ENCODE data around the gene ZNF821.
A peak's percentile ranks its signal among the peaks of the same experiment; 100 is the strongest.
"Not testable (repeated sequence)": the region's sequence is repeated elsewhere in the genome, so short reads cannot be mapped to it uniquely, and the experiment has no call there.

The ZNF821 gene

DNA sequence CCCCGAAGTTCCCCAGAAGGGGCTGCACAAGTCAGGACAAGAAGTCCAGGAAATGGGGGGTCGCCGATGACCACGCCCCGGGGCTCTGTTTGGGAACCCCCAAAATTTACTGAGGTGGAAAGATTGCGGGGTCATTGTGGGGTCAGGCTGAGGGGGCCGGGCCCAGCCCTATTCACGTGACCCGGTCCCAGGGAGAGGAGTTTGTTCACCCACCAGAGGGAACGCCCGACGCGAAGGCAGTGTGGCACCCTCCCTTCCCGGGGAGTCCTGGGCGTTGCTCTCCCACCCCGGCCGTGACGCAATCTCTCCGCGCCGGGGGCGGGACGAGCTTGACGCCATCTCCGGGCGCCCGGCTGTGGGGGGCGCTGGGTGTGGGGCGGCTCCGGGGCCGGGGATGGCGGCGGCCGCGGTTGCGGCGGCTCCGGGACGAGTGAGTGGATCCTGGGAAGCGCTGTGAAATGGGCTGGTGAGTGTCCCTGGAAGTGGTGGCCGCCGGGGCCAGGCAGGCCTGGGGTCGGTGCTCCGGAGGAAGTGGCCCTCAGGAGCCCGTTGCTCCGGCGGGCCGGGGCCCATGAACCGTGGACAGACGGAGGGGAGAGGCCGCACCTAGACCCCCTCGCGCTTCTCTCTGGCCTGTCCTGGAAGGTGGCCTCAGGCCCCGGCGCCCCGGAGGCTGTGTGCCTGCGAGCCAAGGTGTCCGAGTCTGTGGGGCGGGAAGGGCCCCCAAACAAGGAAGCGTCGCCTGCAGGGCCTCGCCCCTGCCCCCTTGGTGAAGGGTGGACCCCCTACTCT, 38.1 kb downstream of the ZNF821 start, which contains the start of gene ATXN1L:
TSS of gene ATXN1L (plus strand) at position 338 of the 792 bp plus-strand sequence. CDS start 3,765 bp downstream, outside the sequence.
- H3K4me3 Mint-ChIP-seq: peak within 1 kb of the TSS; percentile 97
- peaks cover 18% of the 10 kb centered on the region for H3K4me1 Mint-ChIP-seq
- TF ChIP-seq, protein P1, sequence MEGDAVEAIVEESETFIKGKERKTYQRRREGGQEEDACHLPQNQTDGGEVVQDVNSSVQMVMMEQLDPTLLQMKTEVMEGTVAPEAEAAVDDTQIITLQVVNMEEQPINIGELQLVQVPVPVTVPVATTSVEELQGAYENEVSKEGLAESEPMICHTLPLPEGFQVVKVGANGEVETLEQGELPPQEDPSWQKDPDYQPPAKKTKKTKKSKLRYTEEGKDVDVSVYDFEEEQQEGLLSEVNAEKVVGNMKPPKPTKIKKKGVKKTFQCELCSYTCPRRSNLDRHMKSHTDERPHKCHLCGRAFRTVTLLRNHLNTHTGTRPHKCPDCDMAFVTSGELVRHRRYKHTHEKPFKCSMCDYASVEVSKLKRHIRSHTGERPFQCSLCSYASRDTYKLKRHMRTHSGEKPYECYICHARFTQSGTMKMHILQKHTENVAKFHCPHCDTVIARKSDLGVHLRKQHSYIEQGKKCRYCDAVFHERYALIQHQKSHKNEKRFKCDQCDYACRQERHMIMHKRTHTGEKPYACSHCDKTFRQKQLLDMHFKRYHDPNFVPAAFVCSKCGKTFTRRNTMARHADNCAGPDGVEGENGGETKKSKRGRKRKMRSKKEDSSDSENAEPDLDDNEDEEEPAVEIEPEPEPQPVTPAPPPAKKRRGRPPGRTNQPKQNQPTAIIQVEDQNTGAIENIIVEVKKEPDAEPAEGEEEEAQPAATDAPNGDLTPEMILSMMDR (IDR thresholded peaks at IDR 0.05): no peak
- peak within 1 kb of the TSS; percentile 90 for H3K27ac Mint-ChIP-seq
- H3K9me3 Mint-ChIP-seq: no peaks in the 10 kb centered on the region
- peaks cover 24% of the 10 kb centered on the region for H3K36me3 Mint-ChIP-seq (ENCODE audit: low read depth)
- peaks cover 15% of the 10 kb centered on the region for H3K27me3 Mint-ChIP-seq (ENCODE audit: low read depth, poor library complexity)
- DNase-seq: peak; percentile 92

DNA sequence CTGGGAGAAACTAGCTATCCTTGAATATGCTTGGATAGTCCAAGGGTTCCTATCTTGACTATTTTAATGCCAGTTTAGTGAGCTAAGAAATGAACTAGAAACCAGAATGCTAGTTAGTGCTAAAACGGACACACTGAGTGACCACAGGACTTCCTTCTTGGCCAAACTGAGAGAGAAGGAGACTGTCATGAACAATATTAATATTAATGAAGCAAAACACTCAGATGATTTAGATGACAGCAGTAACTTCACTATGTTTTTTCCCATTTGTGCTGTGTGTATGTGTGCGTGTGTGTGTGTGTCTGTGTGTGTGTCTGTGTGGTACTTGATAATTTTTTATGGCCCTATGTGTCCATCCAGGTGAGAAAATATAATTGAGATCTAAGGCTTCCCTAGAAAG, 40.4 kb downstream of the ZNF821 start:
- Mint-ChIP-seq H3K36me3 (ENCODE audit: low read depth) (peaks cover 7% of the 10 kb centered on the region), H3K27me3 (ENCODE audit: low read depth, poor library complexity) (peaks cover 32% of the 10 kb centered on the region), H3K4me3 (no peak overlapping the region), H3K27ac (no peak overlapping the region), H3K9me3 (no peaks in the 10 kb centered on the region), H3K4me1 (peaks cover 18% of the 10 kb centered on the region)
- DNase-seq: no peak
- TF ChIP-seq, protein P1 (IDR thresholded peaks at IDR 0.05): no peak

- no peak overlapping the region for H3K27ac Mint-ChIP-seq
- TF ChIP-seq, protein P1 (IDR thresholded peaks at IDR 0.05): no peak
- H3K36me3 Mint-ChIP-seq (ENCODE audit: low read depth): no peaks in the 10 kb centered on the region
- H3K27me3 Mint-ChIP-seq (ENCODE audit: low read depth, poor library complexity): peaks cover 50% of the 10 kb centered on the region
- no peaks in the 10 kb centered on the region for H3K9me3 Mint-ChIP-seq
- no peak overlapping the region for H3K4me3 Mint-ChIP-seq
- DNase-seq: no peak
- H3K4me1 Mint-ChIP-seq: no peaks in the 10 kb centered on the region
Measured at GRCh38 chr16:71840052-71840451, 43.9 kb downstream of the ZNF821 start.

DNA sequence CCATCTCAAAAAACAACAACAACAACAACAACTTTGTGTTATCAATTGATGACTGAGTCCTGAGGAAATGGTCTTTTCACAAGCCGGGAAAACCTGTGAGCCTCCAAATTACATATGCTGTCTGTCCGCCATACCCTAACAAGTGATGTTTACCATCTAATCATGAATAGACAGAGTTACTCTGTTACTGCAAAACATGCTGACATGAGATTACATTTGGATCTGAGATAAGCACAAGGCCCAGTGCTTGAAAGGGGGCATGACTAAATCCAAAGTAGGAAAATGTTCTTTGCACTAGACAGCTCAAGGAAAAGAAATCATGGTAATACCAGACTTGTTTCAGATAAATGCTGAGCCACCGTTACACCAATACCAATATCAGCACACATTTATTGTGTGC, 46.8 kb downstream of the ZNF821 start:
- H3K4me3 Mint-ChIP-seq: no peak overlapping the region
- no peak for DNase-seq
- TF ChIP-seq, protein P1 (IDR thresholded peaks at IDR 0.05): no peak
- no peaks in the 10 kb centered on the region for H3K36me3 Mint-ChIP-seq (ENCODE audit: low read depth)
- H3K9me3 Mint-ChIP-seq: no peaks in the 10 kb centered on the region
- no peaks in the 10 kb centered on the region for H3K4me1 Mint-ChIP-seq
- H3K27ac Mint-ChIP-seq: no peak overlapping the region
- peaks cover 58% of the 10 kb centered on the region for H3K27me3 Mint-ChIP-seq (ENCODE audit: low read depth, poor library complexity)

GRCh38 chr16:71834291-71834690, 49.7 kb downstream of the ZNF821 start:
- TF ChIP-seq, protein P1 (IDR thresholded peaks at IDR 0.05): no peak
- no peak for DNase-seq
- Mint-ChIP-seq H3K27ac (no peak overlapping the region), H3K9me3 (no peaks in the 10 kb centered on the region), H3K36me3 (ENCODE audit: low read depth) (no peaks in the 10 kb centered on the region), H3K4me1 (no peaks in the 10 kb centered on the region), H3K27me3 (ENCODE audit: low read depth, poor library complexity) (peaks cover 55% of the 10 kb centered on the region), H3K4me3 (no peak overlapping the region)

GRCh38 chr16:71832112-71832511, 51.9 kb downstream of the ZNF821 start:
- H3K27ac Mint-ChIP-seq; H3K9me3 Mint-ChIP-seq; H3K4me3 Mint-ChIP-seq; H3K36me3 Mint-ChIP-seq (ENCODE audit: low read depth); H3K4me1 Mint-ChIP-seq; DNase-seq: not testable (repeated sequence)
- peaks cover 49% of the 10 kb centered on the region for H3K27me3 Mint-ChIP-seq (ENCODE audit: low read depth, poor library complexity)

GRCh38 chr16:71831698-71832097, 52.3 kb downstream of the ZNF821 start:
- H3K27me3 Mint-ChIP-seq (ENCODE audit: low read depth, poor library complexity): peaks cover 52% of the 10 kb centered on the region
- not testable (repeated sequence) for H3K27ac Mint-ChIP-seq; H3K4me3 Mint-ChIP-seq; DNase-seq; H3K4me1 Mint-ChIP-seq; H3K9me3 Mint-ChIP-seq; H3K36me3 Mint-ChIP-seq (ENCODE audit: low read depth)

Measured in nephron progenitor cell (in vitro differentiated cells).